OCI-LY1 (cell line): ENCODE results near the gene DSE.

ENCODE experiments used
- H2AFZ ChIP-seq: fragments of 200-600 bp; sonication (generic), shearing (Covaris generic); 2 replicates; pipeline ENCODE4 v1.6.0; 2014; ENCODE audit warnings: antibody characterized with exemption, mild to moderate bottlenecking, low read length
- H3F3A ChIP-seq: fragments of 200-600 bp; sonication (generic), shearing (Covaris generic); 2 replicates; pipeline ENCODE4 v1.6.0; 2014; ENCODE audit warnings: mild to moderate bottlenecking, antibody characterized with exemption, low read length, moderate library complexity; ENCODE audit not compliant: insufficient read depth
- H3K27ac ChIP-seq: fragments of 200-600 bp; sonication (generic); 2 replicates; pipeline ENCODE4 v1.5.1; 2014; ENCODE audit warnings: low read length, mixed run types, mild to moderate bottlenecking, low read depth; ENCODE audit not compliant: poor library complexity, severe bottlenecking
- H3K27me3 ChIP-seq: fragments of 200-600 bp; sonication (generic); 2 replicates; pipeline ENCODE4 v1.6.0; 2014; ENCODE audit warnings: antibody characterized with exemption, mild to moderate bottlenecking, low read length, moderate library complexity; ENCODE audit not compliant: insufficient read depth
- H3K36me3 ChIP-seq: fragments of 200-600 bp; sonication (generic); 2 replicates; pipeline ENCODE4 v1.6.1; 2014; ENCODE audit warnings: mild to moderate bottlenecking, antibody characterized with exemption, low read length, moderate library complexity, mixed read lengths; ENCODE audit not compliant: insufficient read depth
- H3K4me1 ChIP-seq: fragments of 200-600 bp; sonication (generic); 2 replicates; pipeline ENCODE4 v1.5.1; 2014; ENCODE audit warnings: mild to moderate bottlenecking, low read length, moderate library complexity; ENCODE audit not compliant: insufficient read depth, severe bottlenecking
- H3K4me2 ChIP-seq: fragments of 200-600 bp; sonication (generic), shearing (Covaris generic); 2 replicates; pipeline ENCODE4 v1.6.1; 2014; ENCODE audit warnings: low read length
- H3K4me3 ChIP-seq: fragments of 200-600 bp; sonication (generic); 2 replicates; pipeline ENCODE4 v1.5.1; 2014; ENCODE audit warnings: low read length, low read depth, mild to moderate bottlenecking, mixed read lengths; ENCODE audit not compliant: poor library complexity, severe bottlenecking
- H3K79me2 ChIP-seq: fragments of 200-600 bp; shearing (Covaris generic); 2 replicates; pipeline ENCODE4 v1.6.1; 2016; ENCODE audit warnings: mixed run types, low read length, mixed read lengths; ENCODE audit not compliant: insufficient read depth
- H3K9ac ChIP-seq: fragments of 200-600 bp; sonication (generic), shearing (Covaris generic); 2 replicates; pipeline ENCODE4 v1.6.1; 2014; ENCODE audit warnings: mild to moderate bottlenecking, low read length, mixed read lengths
- H3K9me2 ChIP-seq: fragments of 200-600 bp; sonication (generic), shearing (Covaris generic); 2 replicates; pipeline ENCODE4 v1.6.1; 2014; ENCODE audit warnings: low read depth, mild to moderate bottlenecking, low read length, mixed read lengths
- H3K9me3 ChIP-seq: fragments of 200-600 bp; shearing (Covaris generic); 2 replicates; pipeline ENCODE4 v1.6.1; 2014; ENCODE audit warnings: low read length, mixed read lengths
- H4K20me1 ChIP-seq: fragments of 200-600 bp; sonication (generic), shearing (Covaris generic); 2 replicates; pipeline ENCODE4 v1.6.0; 2016; ENCODE audit warnings: mild to moderate bottlenecking, low read length; ENCODE audit not compliant: insufficient read depth
- CTCF ChIP-seq: fragments of 200-600 bp; sonication (generic), shearing (Covaris generic); IDR thresholded peaks from 2 replicates; pipeline ENCODE4 v1.5.1; 2017; ENCODE audit warnings: mild to moderate bottlenecking, antibody characterized with exemption, low read length, moderate library complexity, mixed read lengths
- EZH2 ChIP-seq: fragments of 200-600 bp; sonication (generic), shearing (Covaris generic); IDR thresholded peaks from 2 replicates; pipeline ENCODE4 v1.8.0; 2017; ENCODE audit warnings: borderline replicate concordance, mixed run types, mild to moderate bottlenecking, antibody characterized with exemption, low read length, moderate library complexity, mixed read lengths

Gene DSE

GRCh38 chr6:116456927-116457326 lies 86.2 kb downstream of the DSE start:
- Histone ChIP-seq H4K20me1 (no peaks in the 10 kb centered on the region), H3K4me3 (no peak overlapping the region), H3K9me3 (no peaks in the 10 kb centered on the region), H3K4me1 (no peaks in the 10 kb centered on the region), H3K9ac (no peak overlapping the region), H3K36me3 (no peaks in the 10 kb centered on the region), H3F3A (no peaks in the 10 kb centered on the region), H3K9me2 (no peaks in the 10 kb centered on the region), H3K4me2 (no peak overlapping the region), H2AFZ (no peak overlapping the region), H3K27ac (no peak overlapping the region), H3K27me3 (no peaks in the 10 kb centered on the region), H3K79me2 (no peaks in the 10 kb centered on the region)
- TF ChIP-seq EZH2 = no peak
- no peak for TF ChIP-seq CTCF

GRCh38 chr6:116458264-116458663 lies 87.5 kb downstream of the DSE start:
- no peaks in the 10 kb centered on the region for H4K20me1 ChIP-seq
- H2AFZ ChIP-seq = no peak overlapping the region
- no peak overlapping the region for H3K9ac ChIP-seq
- H3F3A ChIP-seq = no peaks in the 10 kb centered on the region
- no peak for TF ChIP-seq EZH2
- TF ChIP-seq CTCF = no peak
- H3K27ac ChIP-seq = no peak overlapping the region
- H3K9me2 ChIP-seq = no peaks in the 10 kb centered on the region
- H3K79me2 ChIP-seq = no peaks in the 10 kb centered on the region
- H3K9me3 ChIP-seq = no peaks in the 10 kb centered on the region
- H3K4me2 ChIP-seq = no peak overlapping the region
- no peaks in the 10 kb centered on the region for H3K27me3 ChIP-seq
- H3K4me3 ChIP-seq = no peak overlapping the region
- H3K36me3 ChIP-seq = no peaks in the 10 kb centered on the region
- H3K4me1 ChIP-seq = peaks cover 3% of the 10 kb centered on the region

- Histone ChIP-seq H2AFZ (no peak overlapping the region), H3K4me3 (no peak overlapping the region), H3K4me1 (peaks cover 3% of the 10 kb centered on the region), H3K4me2 (no peak overlapping the region), H3K36me3 (no peaks in the 10 kb centered on the region), H3K27me3 (no peaks in the 10 kb centered on the region), H3K79me2 (no peaks in the 10 kb centered on the region), H3K9me3 (no peaks in the 10 kb centered on the region), H3F3A (no peaks in the 10 kb centered on the region), H3K27ac (no peak overlapping the region), H3K9ac (no peak overlapping the region), H3K9me2 (no peaks in the 10 kb centered on the region), H4K20me1 (no peaks in the 10 kb centered on the region)
- TF ChIP-seq CTCF = no peak
- no peak for TF ChIP-seq EZH2
Observed at GRCh38 chr6:116459927-116460326, 89.2 kb downstream of the DSE start.
